ENCODE results near the gene ZNF683.

ZNF683 gene

DNA sequence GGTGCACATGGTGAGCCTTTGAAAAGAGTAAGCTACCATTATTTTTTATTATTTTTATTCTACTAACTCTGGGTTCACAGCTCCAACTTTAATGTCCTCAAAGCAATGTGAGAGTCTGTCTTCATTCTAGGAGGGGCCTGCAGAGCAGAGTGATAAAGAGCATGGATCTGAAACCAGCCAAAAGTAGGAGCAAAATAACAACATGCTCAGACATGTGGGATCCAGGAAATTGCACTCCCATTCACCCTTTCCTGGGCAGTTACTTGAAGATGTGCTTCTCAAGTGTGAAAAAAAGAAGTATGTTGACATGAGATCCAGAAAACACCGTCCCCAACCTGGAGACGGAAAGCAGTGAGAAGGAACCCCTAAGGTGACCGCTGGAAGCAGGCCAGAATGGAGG lies 29.3 kb upstream of the ZNF683 start:
- Histone ChIP-seq H2AFZ (ENCODE audit: low read depth, low read length, severe bottlenecking) (no peak overlapping the region), H3K36me3 (ENCODE audit: low read length) (no peaks in the 10 kb centered on the region), H3K27me3 (ENCODE audit: low read length) (no peaks in the 10 kb centered on the region), H4K20me1 (ENCODE audit: low read depth, low read length) (no peaks in the 10 kb centered on the region), H3K9me2 (replicated peaks; ENCODE audit: insufficient read depth, low read length) (no peaks in the 10 kb centered on the region), H3K27ac (ENCODE audit: low read depth, low read length) (no peak overlapping the region), H3F3A (ENCODE audit: insufficient read depth) (no peaks in the 10 kb centered on the region), H3K79me2 (ENCODE audit: insufficient read depth, low read length) (no peaks in the 10 kb centered on the region), H3K9ac (ENCODE audit: low read length) (no peak overlapping the region), H3K9me3 (ENCODE audit: insufficient read depth, low read length) (no peaks in the 10 kb centered on the region), H3K4me3 (ENCODE audit: insufficient read depth, low read length, poor library complexity, severe bottlenecking) (no peak overlapping the region), H3K4me2 (ENCODE audit: low read depth, low read length, poor library complexity, severe bottlenecking) (no peak overlapping the region)
- TF ChIP-seq EZH2phosphoT487 (conservative IDR thresholded peaks at IDR 0.05; ENCODE audit: low read length), result no peak
- TF ChIP-seq, protein P1, sequence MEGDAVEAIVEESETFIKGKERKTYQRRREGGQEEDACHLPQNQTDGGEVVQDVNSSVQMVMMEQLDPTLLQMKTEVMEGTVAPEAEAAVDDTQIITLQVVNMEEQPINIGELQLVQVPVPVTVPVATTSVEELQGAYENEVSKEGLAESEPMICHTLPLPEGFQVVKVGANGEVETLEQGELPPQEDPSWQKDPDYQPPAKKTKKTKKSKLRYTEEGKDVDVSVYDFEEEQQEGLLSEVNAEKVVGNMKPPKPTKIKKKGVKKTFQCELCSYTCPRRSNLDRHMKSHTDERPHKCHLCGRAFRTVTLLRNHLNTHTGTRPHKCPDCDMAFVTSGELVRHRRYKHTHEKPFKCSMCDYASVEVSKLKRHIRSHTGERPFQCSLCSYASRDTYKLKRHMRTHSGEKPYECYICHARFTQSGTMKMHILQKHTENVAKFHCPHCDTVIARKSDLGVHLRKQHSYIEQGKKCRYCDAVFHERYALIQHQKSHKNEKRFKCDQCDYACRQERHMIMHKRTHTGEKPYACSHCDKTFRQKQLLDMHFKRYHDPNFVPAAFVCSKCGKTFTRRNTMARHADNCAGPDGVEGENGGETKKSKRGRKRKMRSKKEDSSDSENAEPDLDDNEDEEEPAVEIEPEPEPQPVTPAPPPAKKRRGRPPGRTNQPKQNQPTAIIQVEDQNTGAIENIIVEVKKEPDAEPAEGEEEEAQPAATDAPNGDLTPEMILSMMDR (IDR thresholded peaks at IDR 0.05; ENCODE audit: insufficient read depth, low read length, poor library complexity, severe bottlenecking), result no peak

GRCh38 chr1:26399034-26399433 lies 26.5 kb upstream of the ZNF683 start:
- H3K4me3 ChIP-seq (ENCODE audit: insufficient read depth, low read length, poor library complexity, severe bottlenecking), result no peak overlapping the region
- no peak overlapping the region for H2AFZ ChIP-seq (ENCODE audit: low read depth, low read length, severe bottlenecking)
- no peaks in the 10 kb centered on the region for H4K20me1 ChIP-seq (ENCODE audit: low read depth, low read length)
- TF ChIP-seq, protein P1 (IDR thresholded peaks at IDR 0.05; ENCODE audit: insufficient read depth, low read length, poor library complexity, severe bottlenecking), result no peak
- no peak for TF ChIP-seq EZH2phosphoT487 (conservative IDR thresholded peaks at IDR 0.05; ENCODE audit: low read length)
- no peak overlapping the region for H3K4me2 ChIP-seq (ENCODE audit: low read depth, low read length, poor library complexity, severe bottlenecking)
- no peak overlapping the region for H3K27ac ChIP-seq (ENCODE audit: low read depth, low read length)
- H3K9me3 ChIP-seq (ENCODE audit: insufficient read depth, low read length), result no peaks in the 10 kb centered on the region
- no peaks in the 10 kb centered on the region for H3K79me2 ChIP-seq (ENCODE audit: insufficient read depth, low read length)
- H3F3A ChIP-seq (ENCODE audit: insufficient read depth), result no peaks in the 10 kb centered on the region
- no peaks in the 10 kb centered on the region for H3K9me2 ChIP-seq (replicated peaks; ENCODE audit: insufficient read depth, low read length)
- no peak overlapping the region for H3K9ac ChIP-seq (ENCODE audit: low read length)
- H3K27me3 ChIP-seq (ENCODE audit: low read length), result no peaks in the 10 kb centered on the region
- no peaks in the 10 kb centered on the region for H3K36me3 ChIP-seq (ENCODE audit: low read length)

DNA sequence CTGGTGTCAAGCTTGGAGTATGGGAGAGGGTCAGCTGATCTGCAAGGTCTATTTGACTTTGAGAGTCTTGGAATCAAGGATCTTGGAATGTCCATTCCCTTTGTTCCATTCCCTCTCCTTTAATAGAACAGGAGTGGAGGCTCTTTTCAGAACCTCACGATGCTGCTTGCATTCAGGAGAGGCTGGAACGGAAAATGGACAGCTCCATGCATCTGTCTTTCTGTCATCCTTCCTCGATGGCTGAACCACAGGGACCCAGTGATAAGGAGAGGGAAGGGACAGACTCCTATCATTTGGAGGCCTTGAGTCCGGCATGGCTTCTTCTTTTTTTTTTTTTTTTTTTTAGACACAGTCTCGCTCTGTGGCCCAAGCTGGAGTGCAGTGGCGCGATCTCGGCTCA lies 23.2 kb upstream of the ZNF683 start:
- no peaks in the 10 kb centered on the region for H3F3A ChIP-seq (ENCODE audit: insufficient read depth)
- no peak overlapping the region for H3K4me2 ChIP-seq (ENCODE audit: low read depth, low read length, poor library complexity, severe bottlenecking)
- TF ChIP-seq EZH2phosphoT487 (conservative IDR thresholded peaks at IDR 0.05; ENCODE audit: low read length), result no peak
- TF ChIP-seq, protein P1 (IDR thresholded peaks at IDR 0.05; ENCODE audit: insufficient read depth, low read length, poor library complexity, severe bottlenecking), result no peak
- no peak overlapping the region for H3K9ac ChIP-seq (ENCODE audit: low read length)
- no peaks in the 10 kb centered on the region for H3K79me2 ChIP-seq (ENCODE audit: insufficient read depth, low read length)
- no peak overlapping the region for H2AFZ ChIP-seq (ENCODE audit: low read depth, low read length, severe bottlenecking)
- H3K36me3 ChIP-seq (ENCODE audit: low read length), result no peaks in the 10 kb centered on the region
- no peaks in the 10 kb centered on the region for H4K20me1 ChIP-seq (ENCODE audit: low read depth, low read length)
- no peaks in the 10 kb centered on the region for H3K9me2 ChIP-seq (replicated peaks; ENCODE audit: insufficient read depth, low read length)
- H3K27ac ChIP-seq (ENCODE audit: low read depth, low read length), result no peak overlapping the region
- H3K4me3 ChIP-seq (ENCODE audit: insufficient read depth, low read length, poor library complexity, severe bottlenecking), result no peak overlapping the region
- no peaks in the 10 kb centered on the region for H3K9me3 ChIP-seq (ENCODE audit: insufficient read depth, low read length)
- H3K27me3 ChIP-seq (ENCODE audit: low read length), result no peaks in the 10 kb centered on the region
